HL-60/S4 (cell line): ENCODE data around the gene LGALS16.
"Not testable (repeated sequence)": the region's sequence is repeated elsewhere in the genome, so short reads cannot be mapped to it uniquely, and the experiment has no call there.

Experiments used
- in situ Hi-C: fragments of 300-500 bp; cut with MboI; formaldehyde crosslinking; loops from 2 replicates; pipeline ENCODE4 v1.14.3; 2022; ENCODE audit warnings: low sequenced_read_pairs

The LGALS16 gene

GRCh38 chr19:39676004-39676403, 20.3 kb downstream of the LGALS16 start:
- in situ Hi-C loops = no loop called here

- in situ Hi-C loops = no loop called here
Observed at GRCh38 chr19:39677961-39678889, 22.5 kb downstream of the LGALS16 start.

- in situ Hi-C loops = no loop called here
Observed at GRCh38 chr19:39679056-39679790, 23.5 kb downstream of the LGALS16 start.

GRCh38 chr19:39679791-39680168, 24.1 kb downstream of the LGALS16 start:
- in situ Hi-C loops = no loop called here

- in situ Hi-C loops = no loop called here
Observed at GRCh38 chr19:39680593-39680992, 24.9 kb downstream of the LGALS16 start.

- in situ Hi-C loops = no loop called here
Observed at GRCh38 chr19:39681416-39681815, 25.7 kb downstream of the LGALS16 start.

- in situ Hi-C loops = no loop called here
Observed at GRCh38 chr19:39684267-39684666, 28.6 kb downstream of the LGALS16 start.

- in situ Hi-C loops = no loop called here
Observed at GRCh38 chr19:39686739-39687138, 31.0 kb downstream of the LGALS16 start.

- in situ Hi-C loops = not testable (repeated sequence)
Observed at GRCh38 chr19:39688637-39689036, 32.9 kb downstream of the LGALS16 start.

- in situ Hi-C loops = no loop called here
Observed at GRCh38 chr19:39692166-39692565, 36.5 kb downstream of the LGALS16 start.

- in situ Hi-C loops = no loop called here
Observed at GRCh38 chr19:39692822-39693221, 37.1 kb downstream of the LGALS16 start.

- in situ Hi-C loops = no loop called here
Observed at GRCh38 chr19:39695759-39696158, 40.0 kb downstream of the LGALS16 start.

- in situ Hi-C loops = no loop called here
Observed at GRCh38 chr19:39696387-39696786, 40.7 kb downstream of the LGALS16 start.

- in situ Hi-C loops = no loop called here
Observed at GRCh38 chr19:39698535-39698934, 42.8 kb downstream of the LGALS16 start.

- in situ Hi-C loops = no loop called here
Observed at GRCh38 chr19:39701291-39701690, 45.6 kb downstream of the LGALS16 start.

GRCh38 chr19:39704181-39705044, 48.7 kb downstream of the LGALS16 start, which contains the start of gene LGALS14:
LGALS14 (plus strand) TSS chr19:39704481; CDS start chr19:39704529, 48 bp downstream.
- in situ Hi-C loops = no loop called here

GRCh38 chr19:39705578-39706188, 50.0 kb downstream of the LGALS16 start:
- in situ Hi-C loops = no loop called here

- in situ Hi-C loops = no loop called here
Observed at GRCh38 chr19:39708594-39708993, 52.9 kb downstream of the LGALS16 start.

GRCh38 chr19:39709026-39709872, 53.5 kb downstream of the LGALS16 start:
- in situ Hi-C loops = no loop called here
